ENCODE measurements around the gene BRIP1. TPM values are rescaled to one million over a fixed set of nuclear protein-coding genes. Genes with fewer than 3 reads are reported as not detected.

BRIP1 gene
- total RNA-seq, 1 donor from 2014 or later: 5.2 TPM

- Histone ChIP-seq H3K27me3 (ENCODE audit: control insufficient read depth, insufficient read depth, low read length) (no peaks in the 10 kb centered on the region), H3K36me3 (ENCODE audit: control insufficient read depth, insufficient read depth, low read length) (no peaks in the 10 kb centered on the region), H3K4me3 (ENCODE audit: low read depth, low read length) (no peak overlapping the region)
- DNase-seq (ENCODE audit: low read depth): no peak
- TF ChIP-seq, protein P1, sequence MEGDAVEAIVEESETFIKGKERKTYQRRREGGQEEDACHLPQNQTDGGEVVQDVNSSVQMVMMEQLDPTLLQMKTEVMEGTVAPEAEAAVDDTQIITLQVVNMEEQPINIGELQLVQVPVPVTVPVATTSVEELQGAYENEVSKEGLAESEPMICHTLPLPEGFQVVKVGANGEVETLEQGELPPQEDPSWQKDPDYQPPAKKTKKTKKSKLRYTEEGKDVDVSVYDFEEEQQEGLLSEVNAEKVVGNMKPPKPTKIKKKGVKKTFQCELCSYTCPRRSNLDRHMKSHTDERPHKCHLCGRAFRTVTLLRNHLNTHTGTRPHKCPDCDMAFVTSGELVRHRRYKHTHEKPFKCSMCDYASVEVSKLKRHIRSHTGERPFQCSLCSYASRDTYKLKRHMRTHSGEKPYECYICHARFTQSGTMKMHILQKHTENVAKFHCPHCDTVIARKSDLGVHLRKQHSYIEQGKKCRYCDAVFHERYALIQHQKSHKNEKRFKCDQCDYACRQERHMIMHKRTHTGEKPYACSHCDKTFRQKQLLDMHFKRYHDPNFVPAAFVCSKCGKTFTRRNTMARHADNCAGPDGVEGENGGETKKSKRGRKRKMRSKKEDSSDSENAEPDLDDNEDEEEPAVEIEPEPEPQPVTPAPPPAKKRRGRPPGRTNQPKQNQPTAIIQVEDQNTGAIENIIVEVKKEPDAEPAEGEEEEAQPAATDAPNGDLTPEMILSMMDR (IDR thresholded peaks at IDR 0.05; ENCODE audit: insufficient read depth, low read length, poor library complexity, severe bottlenecking): no peak
Measured at GRCh38 chr17:61710546-61710945, 152.8 kb downstream of the BRIP1 start.

DNA sequence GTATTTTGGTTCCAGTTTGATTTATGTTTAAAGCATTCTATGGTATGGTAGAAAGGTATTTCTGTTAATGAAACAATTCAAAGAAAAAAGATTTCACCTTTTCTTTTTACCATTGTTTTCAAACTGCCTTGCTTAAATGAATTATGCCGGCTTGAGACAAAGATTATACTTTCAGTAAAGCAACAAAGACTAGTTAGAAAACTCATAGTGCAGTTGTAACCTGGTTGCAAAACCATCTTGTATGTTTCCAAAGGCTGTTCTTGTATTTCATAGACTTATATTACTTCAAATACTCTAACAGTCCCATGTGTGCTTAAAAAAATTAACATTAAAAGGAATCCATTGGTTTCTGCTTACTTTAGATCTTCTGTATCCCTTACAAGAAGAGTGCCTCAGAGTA lies 153.8 kb downstream of the BRIP1 start:
- Histone ChIP-seq H3K27me3 (ENCODE audit: control insufficient read depth, insufficient read depth, low read length) (no peaks in the 10 kb centered on the region), H3K4me3 (ENCODE audit: low read depth, low read length) (no peak overlapping the region), H3K36me3 (ENCODE audit: control insufficient read depth, insufficient read depth, low read length) (no peaks in the 10 kb centered on the region)
- TF ChIP-seq, protein P1 (IDR thresholded peaks at IDR 0.05; ENCODE audit: insufficient read depth, low read length, poor library complexity, severe bottlenecking): no peak
- DNase-seq (ENCODE audit: low read depth): no peak

DNA sequence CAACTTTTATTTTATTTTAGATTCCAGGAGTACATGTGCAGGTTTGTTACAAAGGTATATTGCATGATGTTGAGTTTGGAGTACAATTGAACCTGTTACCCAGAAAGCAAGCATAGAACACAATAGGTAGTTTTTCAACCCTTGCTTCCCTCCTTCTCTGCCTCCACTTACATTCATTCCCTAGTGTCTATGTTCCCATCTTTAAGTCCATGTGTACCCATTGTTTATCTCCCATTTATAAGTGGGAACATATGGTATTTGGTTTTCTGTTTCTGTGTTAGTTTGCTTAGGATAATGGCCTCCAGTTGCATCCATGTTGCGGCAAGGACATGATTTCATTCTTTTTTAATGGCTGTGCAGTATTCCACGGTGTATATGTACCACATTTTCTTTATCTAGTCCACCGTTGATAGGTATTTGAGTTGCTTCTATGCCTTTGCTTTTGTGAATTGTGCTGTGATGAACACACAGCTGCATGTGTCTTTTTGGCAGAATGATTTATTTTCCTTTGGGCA lies 158.3 kb downstream of the BRIP1 start:
- no peak overlapping the region for H3K4me3 ChIP-seq (ENCODE audit: low read depth, low read length)

GRCh38 chr17:61702450-61702849 lies 160.9 kb downstream of the BRIP1 start:
- no peak overlapping the region for H3K4me3 ChIP-seq (ENCODE audit: low read depth, low read length)
- no peaks in the 10 kb centered on the region for H3K27me3 ChIP-seq (ENCODE audit: control insufficient read depth, insufficient read depth, low read length)
- TF ChIP-seq, protein P1 (IDR thresholded peaks at IDR 0.05; ENCODE audit: insufficient read depth, low read length, poor library complexity, severe bottlenecking): no peak
- no peaks in the 10 kb centered on the region for H3K36me3 ChIP-seq (ENCODE audit: control insufficient read depth, insufficient read depth, low read length)
- DNase-seq (ENCODE audit: low read depth): no peak

More for the DNA sequence above, 158.3 kb downstream of the BRIP1 start:
- H3K27me3 ChIP-seq (ENCODE audit: control insufficient read depth, insufficient read depth, low read length): no peaks in the 10 kb centered on the region
- TF ChIP-seq, protein P1 (IDR thresholded peaks at IDR 0.05; ENCODE audit: insufficient read depth, low read length, poor library complexity, severe bottlenecking): no peak
- H3K36me3 ChIP-seq (ENCODE audit: control insufficient read depth, insufficient read depth, low read length): no peaks in the 10 kb centered on the region
- DNase-seq (ENCODE audit: low read depth): no peak

GRCh38 chr17:61701978-61702377 lies 161.3 kb downstream of the BRIP1 start:
- no peak overlapping the region for H3K4me3 ChIP-seq (ENCODE audit: low read depth, low read length)
- TF ChIP-seq, protein P1 (IDR thresholded peaks at IDR 0.05; ENCODE audit: insufficient read depth, low read length, poor library complexity, severe bottlenecking): no peak
- H3K36me3 ChIP-seq (ENCODE audit: control insufficient read depth, insufficient read depth, low read length): no peaks in the 10 kb centered on the region
- H3K27me3 ChIP-seq (ENCODE audit: control insufficient read depth, insufficient read depth, low read length): no peaks in the 10 kb centered on the region
- DNase-seq (ENCODE audit: low read depth): no peak

DNA sequence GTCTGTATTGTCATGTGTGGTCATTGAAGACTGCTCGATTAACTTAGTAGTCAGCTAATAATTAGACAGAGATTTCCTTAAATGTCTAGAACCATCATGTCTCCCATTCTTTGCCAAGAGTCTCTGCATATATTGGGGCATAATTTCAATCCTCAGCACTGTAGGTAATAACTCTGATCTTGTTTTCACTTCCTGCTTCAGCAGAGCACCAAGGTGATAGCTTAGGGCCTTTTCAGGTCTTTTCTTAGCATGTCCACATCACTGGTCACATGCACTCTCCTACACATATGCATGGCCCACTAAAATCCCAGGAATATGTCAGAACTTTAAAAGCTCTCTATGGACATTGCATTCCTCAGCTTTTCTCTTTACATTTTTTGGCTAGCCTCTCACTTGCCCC lies 162.0 kb downstream of the BRIP1 start:
- TF ChIP-seq, protein P1 (IDR thresholded peaks at IDR 0.05; ENCODE audit: insufficient read depth, low read length, poor library complexity, severe bottlenecking): no peak
- no peak overlapping the region for H3K4me3 ChIP-seq (ENCODE audit: low read depth, low read length)

More for the DNA sequence above, 162.0 kb downstream of the BRIP1 start:
- no peak for DNase-seq (ENCODE audit: low read depth)
- Histone ChIP-seq H3K36me3 (ENCODE audit: control insufficient read depth, insufficient read depth, low read length) (no peaks in the 10 kb centered on the region), H3K27me3 (ENCODE audit: control insufficient read depth, insufficient read depth, low read length) (no peaks in the 10 kb centered on the region)
